ENCODE measurements around the gene ADAMTS12.

Gene ADAMTS12

DNA sequence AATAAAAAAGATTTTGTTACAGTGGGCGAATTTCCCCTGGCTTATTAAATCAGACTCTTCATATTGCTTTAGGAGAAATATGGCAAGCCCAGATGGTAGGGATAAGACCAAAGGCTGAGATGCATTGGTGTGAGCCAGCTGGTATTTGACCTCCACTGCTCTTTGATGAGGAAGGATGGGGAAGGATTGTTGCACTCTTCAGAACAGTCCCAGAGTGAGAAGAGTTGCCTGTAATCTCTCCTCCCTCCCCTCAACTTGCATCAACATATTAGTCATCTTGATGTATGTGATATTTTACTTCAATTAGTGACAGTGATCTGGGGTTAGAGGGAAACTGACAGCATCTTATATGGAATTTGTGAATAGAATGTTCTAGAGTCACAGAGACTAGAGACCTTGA, 136.6 kb downstream of the ADAMTS12 start:
- no peak for DNase-seq (ENCODE audit: low spot score)

DNA sequence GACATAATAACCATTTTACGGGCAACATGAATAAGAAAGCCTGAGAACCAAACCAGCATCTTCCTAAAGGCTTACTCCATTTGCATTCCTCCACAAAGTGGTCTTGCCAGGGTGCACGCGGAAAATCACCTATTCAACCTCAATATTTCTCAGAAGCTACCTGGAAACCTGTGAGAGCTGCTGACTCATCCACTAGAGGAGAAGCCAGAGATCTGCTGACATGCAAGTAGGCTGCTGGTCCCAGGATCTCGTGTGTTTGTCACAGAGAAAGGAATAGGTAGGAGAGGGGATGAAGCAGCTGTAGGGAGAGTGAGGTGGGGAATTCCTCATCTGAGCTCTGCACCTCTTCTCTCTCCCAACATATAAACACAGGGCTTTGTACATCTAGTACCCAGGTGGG, 138.1 kb downstream of the ADAMTS12 start:
- no peak for DNase-seq (ENCODE audit: low spot score)

DNA sequence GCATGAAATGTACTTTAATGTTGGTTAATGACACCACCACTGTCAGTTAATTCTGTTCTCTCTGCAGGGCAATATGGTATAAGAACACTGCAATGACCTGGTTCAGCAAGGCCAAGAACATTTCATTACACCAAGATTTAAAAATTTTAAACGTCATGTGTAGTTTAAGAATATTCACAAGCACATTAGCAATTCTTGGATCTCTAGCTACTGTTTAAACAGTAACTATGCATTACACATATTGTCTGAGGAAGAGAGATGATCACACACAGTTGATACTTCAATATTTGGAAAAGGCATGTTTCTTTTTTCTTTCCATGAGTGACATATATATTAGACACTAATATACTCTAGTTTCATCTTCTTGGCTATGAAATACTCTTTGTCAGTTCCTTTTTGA, 143.0 kb downstream of the ADAMTS12 start:
- DNase-seq (ENCODE audit: low spot score), result no peak

DNA sequence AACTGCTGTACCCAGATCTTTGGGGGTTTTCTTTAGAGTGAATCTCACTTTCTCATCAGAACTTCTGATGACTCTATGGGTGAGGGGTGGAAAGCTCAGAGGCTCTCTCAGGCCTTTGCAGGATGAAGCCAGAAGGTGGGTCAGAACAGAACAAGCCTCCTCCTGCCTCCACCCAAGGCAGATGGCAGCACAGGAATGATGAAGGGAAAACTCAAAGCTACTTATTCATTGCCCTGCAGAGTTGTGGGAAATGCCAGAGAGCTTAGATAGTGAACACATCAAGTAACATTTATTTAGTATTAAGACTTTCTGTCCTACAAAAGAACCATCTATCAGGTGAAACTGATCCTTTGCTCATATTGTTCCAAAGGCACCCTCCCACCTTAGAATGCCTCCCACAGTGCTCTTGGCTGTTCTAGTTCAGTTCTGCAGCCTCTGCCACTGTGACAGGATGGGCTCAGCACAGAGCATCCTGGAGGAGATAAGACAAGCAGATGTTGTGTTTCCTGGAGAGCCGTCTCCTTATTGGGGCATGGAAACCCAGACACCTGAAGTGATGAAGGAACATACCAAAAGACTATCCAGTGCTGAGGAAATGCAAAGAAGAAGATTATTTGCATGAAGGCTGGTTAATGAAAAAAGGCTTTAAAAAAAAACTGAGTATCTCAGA, 146.6 kb downstream of the ADAMTS12 start:
- DNase-seq (ENCODE audit: low spot score), result no peak

DNA sequence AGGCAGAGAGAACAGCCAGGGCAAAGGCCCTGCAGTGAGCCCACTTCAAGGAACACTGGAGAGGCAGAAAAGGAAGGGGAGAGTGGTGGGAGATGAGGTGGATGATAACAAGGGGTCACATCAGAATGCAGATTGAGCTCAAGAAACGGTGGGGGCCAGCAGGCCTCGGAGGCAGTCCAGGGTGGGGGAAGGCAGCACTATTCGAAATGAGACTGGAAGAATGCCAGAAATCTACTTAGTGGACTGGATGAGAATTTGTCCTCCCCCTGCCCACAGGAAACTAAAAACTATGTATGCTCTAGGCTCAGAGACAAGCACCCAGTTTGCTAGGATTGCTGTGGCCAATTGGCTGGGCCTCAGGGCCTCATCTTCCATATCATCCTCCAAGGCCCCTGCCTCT, 148.7 kb downstream of the ADAMTS12 start:
- no peak for DNase-seq (ENCODE audit: low spot score)

DNA sequence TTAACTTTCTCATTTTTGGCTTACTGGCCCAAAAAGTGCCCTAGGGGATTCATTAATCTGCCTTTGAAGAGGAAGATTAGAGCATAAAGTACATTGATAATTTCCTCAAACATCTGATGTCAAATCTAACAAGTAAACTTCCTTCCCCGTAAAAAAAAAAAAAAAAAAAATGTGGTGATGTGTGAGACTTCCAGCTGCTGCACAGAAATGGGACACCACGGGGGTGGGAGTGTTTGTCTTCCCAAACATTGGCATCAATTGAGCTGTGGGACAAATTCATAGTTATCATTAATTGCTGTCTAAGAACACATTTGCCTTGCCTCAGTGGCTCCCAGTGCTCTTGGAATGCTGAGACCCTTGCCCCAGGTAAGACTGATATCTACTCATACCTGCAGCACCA, 149.6 kb downstream of the ADAMTS12 start:
- DNase-seq (ENCODE audit: low spot score), result no peak

DNA sequence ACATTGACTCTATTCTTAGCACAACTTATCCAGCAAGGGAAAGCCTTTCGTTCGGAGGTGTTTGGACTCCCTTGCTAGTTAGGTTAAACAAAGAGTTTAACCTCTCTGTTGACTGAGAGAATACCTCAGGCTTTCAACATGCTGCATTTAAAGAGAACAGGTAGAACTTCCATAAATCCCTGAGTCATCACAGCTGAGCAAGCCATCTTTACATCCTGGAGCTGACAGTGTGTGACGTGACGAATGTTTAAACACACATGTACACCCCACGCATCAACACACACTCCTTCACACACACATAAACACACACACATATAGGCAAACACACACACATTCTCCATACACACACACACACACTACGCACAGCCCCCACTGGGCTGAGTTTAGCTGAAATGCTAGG, 152.8 kb downstream of the ADAMTS12 start:
- DNase-seq (ENCODE audit: low spot score), result no peak

DNA sequence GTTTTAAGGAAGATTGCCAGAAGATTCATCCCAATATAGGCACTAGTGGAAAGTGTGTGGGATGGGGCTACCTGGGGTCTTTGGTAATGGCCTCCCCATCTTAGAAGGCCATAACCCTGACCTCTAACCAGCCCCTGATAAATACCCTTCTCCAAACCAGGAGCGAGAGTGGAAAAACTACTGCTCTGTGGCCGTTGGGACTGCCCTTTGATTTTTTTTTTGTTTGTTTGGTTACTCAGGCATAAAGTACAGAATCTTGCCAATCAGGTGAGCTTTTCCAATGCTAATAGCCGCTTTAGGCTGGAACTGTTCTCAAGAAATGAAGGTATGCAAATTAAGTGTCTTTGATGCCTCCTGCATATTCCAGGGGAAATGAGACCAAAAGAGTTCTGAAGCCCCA, 153.7 kb downstream of the ADAMTS12 start:
- no peak for DNase-seq (ENCODE audit: low spot score)

DNA sequence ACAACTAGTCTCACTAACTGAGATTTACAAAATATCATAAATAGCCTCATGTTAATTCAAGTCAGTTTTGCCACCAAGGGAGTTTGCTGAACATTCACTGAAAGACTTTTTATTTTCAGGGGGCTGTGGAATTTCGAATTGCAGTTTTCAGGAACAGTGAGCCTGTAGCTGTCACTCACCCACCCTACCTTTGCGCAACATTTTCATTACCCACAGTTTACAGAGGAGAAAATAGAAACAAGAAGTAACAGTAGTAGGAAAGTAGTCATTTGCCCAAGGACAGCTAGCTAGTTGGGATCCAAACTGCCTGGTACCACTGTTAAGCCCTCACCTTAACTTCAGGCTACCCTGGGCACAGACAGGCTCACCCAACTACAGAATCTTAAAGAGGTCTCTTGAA, 154.1 kb downstream of the ADAMTS12 start:
- DNase-seq (ENCODE audit: low spot score), result no peak

DNA sequence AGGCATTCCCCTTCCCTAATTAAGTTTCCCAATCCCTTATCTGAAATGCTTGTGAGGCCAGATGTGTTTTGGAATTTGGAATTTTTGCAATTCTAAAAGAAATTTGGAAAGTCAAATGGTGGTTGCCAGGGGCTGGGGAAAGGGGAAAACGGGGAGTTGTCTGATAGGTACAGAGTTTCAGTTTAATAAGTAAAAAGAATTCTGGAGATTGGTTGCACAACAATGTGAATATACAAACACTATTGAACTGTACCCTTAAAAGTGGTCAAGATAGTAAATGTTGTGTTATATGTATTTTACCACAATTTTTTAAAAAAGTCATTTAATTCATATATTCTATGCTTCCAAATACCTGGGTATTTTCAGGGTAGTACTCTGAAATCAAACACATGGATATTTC, 154.5 kb downstream of the ADAMTS12 start:
- no peak for DNase-seq (ENCODE audit: low spot score)

DNA sequence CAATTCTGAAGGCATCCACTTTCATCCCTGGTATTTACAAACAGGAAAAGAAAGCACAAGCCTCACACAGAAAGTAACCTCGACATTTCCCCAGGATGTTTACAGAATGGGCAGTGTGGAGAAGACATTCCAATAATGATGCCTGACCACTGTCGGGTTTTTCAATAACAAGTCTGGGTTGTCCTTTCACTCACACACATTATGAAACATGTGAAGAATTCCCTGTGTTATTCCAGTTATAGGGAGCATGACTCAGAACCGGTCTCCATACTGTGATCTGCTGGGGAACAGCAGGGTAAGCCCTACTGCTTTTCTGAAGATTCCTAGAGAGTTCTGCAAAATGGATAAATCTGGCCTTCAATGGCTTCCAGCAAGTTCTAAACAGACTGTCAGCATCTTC, 155.3 kb downstream of the ADAMTS12 start:
- no peak for DNase-seq (ENCODE audit: low spot score)

DNA sequence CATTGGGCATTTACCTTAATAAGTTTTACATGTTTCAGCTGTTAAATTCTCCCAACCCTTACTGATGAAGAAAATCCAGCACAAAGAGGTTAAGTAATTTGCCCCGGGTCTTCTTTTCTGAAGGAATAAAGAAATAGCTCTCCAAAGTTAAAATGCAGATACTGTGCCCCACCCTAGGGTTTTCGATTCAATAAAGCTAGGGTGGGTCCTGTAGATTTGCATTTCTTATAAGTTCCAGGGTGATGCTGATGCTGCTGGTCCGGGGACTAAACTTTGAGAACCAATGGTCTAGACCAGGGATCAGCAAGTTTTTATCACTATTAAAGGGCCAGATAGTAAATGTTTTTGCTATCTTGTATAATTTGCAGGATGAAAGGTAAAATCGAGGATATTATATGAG, 156.7 kb downstream of the ADAMTS12 start:
- DNase-seq (ENCODE audit: low spot score), result no peak

DNA sequence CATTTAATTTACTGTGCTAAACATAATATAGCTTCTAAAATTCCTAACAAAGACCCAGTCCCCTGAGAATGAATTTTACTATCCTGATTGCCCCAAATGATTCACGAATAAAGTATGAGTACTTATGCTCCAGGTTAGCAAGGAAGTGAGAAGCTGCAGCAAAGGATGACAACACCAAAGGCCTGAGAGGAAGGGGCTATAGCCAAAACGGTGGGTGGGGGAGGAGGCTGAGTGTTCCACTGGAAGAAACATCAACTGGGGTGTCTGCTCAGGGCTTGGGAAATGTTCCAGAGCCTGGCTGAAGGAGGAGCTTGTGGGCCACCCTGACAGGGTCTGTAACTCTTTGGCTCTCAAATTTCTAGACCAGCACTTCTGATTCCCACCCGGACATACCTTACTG, 157.3 kb downstream of the ADAMTS12 start:
- no peak for DNase-seq (ENCODE audit: low spot score)

DNA sequence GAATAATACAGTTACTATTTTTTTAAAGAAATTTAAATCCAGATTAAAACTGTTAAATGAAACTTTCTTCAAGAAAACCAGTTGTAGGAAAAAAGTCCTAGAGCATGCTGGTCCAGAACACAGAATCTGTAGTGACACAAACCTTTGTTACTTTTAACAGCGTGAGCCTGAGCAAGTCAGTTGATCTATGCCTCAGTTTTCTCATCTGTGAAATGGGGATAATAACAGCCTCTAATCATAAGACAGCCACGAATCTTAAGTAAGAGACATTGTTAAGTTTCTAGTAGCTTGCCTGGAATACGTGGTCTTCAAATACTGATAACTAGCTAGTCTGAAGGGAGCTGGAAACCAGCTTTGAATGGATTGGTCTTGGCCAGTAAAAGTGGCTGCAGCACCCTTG, 158.6 kb downstream of the ADAMTS12 start:
- no peak for DNase-seq (ENCODE audit: low spot score)

DNA sequence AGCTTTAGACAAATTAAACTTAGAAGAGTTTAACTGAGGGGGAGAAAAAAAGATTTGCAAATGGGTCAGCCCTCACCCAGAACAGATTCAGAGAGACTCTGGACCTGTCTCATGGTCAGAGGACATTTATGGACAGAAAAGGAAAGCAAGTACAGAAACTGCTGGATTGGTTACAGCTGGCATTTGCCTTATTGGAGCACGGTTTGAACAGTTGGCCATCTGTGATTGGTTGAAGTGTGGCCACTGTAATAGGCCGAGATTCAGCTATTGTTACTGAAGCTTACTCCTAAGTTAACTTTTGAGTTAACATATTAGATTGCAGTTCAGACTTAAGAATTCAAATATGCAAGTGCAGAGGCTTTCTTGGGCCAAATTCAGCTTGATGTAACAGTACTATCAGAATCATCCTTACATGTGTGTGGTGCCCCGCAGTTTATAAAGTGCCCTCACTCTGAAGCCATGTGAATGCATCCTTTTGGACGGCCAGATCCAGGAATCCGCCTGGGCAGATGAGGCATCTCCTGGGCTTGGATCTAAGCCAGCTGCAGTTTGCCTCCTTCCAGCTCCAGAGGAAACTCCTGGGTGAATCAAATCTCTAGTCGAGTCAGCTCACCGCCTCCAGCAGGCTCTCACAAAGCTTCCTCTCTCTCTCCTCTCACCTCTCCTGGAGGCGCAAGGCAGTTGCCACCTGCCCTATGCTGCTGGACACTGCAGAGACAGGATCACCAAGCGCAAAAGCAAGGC, 165.2 kb downstream of the ADAMTS12 start:
- DNase-seq (ENCODE audit: low spot score), result no peak

DNA sequence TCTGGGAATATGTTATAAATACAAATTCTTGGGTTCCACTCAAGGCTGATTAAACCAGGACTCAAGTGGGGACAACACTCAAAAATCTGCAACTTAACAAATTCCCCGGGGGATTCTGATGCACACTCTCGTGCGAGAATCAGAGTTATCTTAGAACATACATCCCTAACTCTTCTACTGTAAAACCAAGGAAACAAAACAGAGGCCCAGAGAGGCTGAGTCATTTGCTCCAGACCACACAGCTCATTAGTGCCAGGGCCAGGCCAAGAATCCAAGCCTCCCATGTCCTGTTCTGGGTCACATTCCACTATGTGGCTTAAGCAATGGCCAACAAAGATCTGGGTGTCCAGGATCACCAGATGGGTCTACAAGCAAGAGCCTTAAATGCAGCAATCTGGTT, 166.0 kb downstream of the ADAMTS12 start:
- DNase-seq (ENCODE audit: low spot score), result no peak

DNA sequence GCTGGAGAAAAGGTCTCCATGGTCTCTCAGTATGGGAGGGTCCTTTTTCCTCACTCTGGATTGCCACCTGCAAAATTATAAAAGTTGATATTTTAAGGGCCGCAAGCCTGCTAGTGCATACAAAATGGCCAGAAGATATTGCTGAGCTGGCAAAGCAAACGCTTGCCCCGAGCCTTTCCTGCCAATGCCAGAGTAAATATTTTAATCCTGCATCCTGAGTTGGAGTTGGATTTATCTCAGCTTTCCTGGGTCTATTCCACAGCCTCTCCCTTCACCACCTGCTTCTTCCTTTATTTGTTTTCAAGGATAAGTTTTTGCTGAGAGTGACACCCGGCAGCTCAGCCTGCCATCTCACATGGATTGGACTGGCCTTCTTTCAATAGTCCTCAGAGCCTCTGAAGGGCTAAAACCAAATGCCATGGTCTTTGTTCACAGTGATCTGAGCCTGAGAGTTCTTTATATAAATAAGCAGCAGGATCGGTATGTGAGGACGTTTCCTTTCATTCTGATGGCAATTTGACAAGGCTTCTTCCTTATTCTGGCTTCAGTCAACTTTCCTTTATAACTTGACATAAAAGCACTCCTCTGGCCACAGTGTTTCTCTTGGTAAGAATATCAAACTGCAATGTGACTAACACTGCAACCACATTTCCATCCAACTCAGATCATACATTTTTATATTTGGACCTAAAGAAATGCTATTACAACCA, 170.1 kb downstream of the ADAMTS12 start:
- DNase-seq (ENCODE audit: low spot score), result no peak

DNA sequence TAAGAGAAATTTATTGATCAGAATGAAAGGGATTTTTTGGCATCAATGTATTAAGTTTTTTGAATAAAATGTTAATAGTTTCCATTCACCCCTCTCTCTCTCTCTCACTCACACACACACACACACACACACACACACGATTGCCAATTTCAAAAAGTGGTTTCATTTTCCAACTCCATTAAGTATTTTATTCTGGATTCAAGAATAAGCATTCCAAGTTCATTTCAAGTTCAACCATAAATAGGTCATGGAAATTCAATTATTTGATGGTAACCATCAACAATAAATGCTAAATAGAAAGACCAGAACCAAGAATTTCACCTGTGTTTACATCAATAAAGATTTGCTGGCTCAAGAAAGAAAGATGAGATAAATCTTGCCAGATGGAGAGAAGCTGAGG, 171.6 kb downstream of the ADAMTS12 start:
- DNase-seq (ENCODE audit: low spot score), result no peak

DNA sequence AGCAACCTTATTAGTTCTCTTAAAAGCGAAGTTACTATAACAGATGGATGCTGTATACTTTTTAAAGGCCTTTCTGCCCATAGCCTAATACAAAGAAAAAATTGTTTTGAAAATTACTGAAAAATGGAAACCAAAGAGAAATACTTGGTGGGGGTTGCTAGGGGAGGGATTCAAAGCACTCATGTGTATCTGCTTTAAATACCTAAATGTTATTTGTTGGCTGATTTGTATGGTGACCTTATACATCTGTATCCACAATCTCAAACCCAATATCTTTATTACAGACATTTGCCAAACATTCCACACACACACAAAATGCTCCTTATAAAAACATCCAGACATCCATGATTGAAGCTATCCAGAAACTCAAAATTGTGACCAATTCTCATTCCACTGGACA, 172.0 kb downstream of the ADAMTS12 start:
- no peak for DNase-seq (ENCODE audit: low spot score)

DNA sequence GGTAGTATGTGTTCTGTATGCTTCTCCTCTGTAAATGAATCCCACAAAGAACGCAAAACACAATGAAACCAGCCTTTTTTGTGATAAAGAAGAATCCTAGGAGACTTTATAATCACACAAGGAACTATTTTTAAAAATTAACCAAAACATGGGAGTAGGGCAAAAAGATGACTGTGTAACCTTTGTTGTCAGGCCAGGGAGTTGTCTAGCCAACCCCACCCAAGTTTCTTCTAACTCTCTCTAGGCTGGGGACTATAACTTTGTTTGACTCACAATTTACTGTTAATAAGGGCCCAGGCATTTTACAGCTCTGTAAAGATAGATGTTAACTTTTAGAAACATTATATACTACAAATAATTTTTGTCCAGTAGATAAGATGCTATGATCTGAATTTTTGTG, 176.1 kb downstream of the ADAMTS12 start:
- DNase-seq (ENCODE audit: low spot score), result no peak

DNA sequence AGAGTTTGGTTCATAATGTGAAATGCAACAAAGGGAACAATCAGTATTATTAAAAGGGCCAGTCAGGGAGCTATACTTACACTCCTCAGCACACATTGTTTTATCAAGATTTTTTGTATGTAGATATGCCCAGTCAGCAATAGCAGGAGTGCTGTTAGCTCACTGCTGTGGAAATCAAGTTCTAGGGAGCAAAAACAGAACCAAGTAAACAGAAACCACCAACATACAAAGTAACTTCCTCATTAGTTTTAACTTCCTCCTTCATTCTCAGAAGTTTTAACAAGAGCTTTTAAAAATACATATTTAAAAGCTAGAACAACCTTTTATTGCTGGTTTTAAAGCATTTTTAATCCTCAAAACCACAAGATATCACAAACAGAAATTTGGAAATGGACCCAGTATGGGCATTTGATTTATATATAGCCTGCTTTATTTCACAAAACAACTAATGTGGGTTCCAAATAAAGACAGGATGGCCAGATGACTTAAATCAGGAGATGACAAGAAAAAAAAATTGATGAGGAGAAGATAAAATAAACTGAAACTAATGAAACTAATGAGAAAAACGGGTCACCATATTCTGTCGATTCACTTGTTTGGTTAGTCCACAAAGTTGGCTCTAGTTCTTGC, 178.5 kb downstream of the ADAMTS12 start:
- no peak for DNase-seq (ENCODE audit: low spot score)

DNA sequence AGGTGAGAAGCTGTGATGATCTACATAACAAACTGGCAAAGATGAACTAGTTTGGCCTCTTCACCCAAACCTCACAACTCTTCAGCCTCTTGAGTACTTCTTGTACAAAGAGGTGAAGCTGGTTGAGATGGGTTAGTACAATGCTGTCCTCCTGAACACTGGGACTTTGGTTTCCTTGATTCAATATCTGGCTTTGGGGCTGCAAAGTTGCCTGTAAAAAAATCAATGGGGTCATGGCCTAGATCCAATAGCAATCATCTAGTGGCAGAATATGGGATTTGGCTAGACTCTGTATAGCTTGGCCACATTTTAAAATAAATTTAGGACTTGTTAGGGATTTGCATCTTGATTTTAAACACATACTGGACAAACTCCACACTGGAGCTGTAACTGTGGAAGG, 179.1 kb downstream of the ADAMTS12 start:
- no peak for DNase-seq (ENCODE audit: low spot score)

DNA sequence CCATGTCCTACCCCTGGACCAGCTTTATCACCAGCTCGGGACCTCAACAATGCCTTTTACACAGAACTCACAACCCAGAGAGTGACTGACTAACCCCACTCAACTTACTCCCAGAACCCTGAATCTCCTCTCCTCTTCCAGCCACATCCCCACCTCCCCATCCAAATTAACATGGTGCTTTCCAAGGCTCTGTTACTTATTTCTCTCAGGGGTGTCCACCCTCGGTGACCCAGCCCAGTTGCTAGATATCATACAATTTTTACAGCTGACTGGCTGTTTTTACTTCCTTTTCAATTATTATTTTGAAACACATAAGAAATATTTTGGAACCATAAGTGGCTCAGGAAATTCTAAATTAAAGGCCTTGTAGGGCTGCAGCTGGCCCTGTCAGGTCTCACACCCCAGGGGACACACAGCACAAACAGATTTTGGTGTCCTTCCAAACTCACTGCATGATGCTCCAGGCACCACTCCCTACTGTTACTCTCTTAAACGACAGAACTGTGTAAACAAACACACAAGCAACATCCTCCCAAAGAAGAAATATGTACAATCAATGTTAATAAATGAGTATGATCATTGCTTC, 180.6 kb downstream of the ADAMTS12 start:
- DNase-seq (ENCODE audit: low spot score), result no peak
